HG03378 (cell line): ENCODE data around the gene AADAT.

Experiments
- ATAC-seq: cut with Tn5 transposase; IDR thresholded peaks from one replicate; pipeline ENCODE4 v1.9.1; 2021; ENCODE audit warnings: mild to moderate bottlenecking, moderate library complexity; ENCODE audit not compliant: unreplicated experiment

The AADAT gene

DNA sequence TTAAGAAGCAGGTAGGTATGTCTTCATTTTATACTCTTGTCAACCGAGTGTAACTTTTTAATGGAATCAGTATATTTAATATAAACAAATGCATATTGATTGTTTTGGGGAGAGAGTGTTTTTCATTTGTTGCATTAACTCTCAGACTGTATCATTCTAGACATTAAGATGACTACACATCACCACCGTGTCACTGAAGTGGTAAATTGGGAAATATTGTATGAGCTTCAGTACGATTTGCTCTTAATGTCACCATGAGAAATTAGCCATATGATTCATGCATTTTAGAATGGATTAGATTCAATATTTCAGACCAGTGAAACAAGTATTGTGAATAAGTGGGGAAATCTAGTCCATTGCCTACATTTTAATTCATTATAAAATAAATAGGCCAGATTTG, 53.9 kb downstream of the AADAT start:
- no peak for ATAC-seq

DNA sequence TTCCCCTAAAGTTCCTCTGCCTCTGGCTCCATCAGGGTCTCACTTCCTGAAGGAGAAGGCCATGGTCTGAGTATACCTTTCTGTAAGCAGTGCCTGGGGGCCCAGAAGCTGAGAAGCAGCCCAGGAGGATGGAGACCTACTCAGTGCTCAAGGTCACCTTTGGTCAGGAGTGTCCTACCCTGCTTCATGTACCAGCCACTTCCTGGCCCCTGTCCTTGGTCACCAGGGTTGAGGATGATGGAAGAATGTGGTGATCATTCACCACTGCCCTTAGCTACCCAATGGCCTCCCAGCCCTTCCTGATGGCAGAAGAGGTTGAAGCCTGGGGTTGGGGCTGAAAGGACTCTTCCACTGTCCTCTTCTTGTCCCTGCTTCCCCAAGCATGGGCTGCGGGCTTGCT, 54.5 kb downstream of the AADAT start:
- ATAC-seq: no peak

DNA sequence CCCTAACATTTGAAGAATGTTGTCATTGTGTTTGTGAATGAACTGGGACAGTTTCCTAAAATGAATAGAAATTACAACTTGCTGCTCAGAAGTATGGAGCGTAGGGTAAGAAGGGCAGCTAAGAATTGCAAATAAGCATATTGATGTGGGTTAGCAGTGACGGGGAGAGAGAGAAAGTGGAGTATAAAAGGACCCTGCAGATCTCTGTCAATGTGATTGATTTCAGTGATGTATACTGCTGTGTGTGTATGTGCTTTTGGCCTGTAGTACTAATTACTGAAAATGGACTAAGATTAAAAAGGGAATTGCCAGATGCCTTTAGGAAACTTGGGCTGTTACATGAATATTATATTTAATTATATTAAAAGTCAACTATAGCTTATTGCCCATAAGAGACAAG, 55.8 kb downstream of the AADAT start:
- ATAC-seq: no peak

DNA sequence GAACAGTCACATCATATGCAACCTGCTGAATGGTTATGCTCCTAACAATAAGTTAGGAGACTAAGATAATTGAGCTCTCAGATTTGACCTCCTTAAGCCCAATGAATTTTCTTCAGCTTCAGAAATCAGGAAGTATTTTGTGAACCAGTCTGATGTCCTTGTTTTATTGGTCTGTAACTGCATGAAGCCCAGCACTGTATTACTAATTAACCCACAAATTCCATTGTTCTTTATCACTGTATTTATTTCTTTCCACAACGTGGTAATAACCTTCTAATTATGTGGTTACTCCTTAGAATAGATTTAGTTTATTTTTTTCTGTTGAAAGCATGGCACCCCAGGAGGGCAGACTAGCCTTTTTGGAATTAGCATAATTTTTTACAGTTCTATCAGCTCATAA, 59.6 kb downstream of the AADAT start:
- ATAC-seq: no peak

DNA sequence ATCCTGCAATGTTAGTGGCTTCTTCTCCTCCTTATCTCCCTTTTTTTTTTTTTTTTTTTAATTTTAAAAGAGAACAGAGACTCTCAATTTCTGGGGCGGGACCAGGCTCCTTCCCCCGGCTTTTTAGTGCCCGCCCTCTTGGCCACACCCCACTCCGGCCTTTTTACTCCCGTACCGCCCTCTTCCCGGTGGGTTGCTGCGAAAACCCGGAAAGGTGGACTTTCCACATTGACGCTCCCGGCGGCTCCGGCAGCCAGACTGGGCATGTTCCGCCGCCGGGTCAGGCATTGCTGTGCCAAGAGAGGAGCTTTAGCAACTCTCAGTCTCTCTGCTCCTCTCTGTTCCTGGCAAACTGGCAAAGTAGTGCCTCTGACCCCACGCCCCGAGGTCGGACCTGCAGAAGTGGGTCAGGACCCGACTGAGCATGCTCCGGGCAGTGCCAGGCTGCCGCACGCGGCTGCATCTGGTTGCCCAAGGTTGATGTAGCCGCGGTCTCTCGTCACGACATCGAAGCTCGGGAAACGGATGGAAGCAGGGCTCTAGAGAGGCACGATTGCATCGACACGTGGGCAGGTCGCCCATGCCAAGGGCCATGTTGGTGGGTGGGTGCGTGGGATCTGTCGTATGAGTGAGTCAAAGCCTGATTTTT, 62.5 kb downstream of the AADAT start:
- peak; percentile 77 for ATAC-seq

DNA sequence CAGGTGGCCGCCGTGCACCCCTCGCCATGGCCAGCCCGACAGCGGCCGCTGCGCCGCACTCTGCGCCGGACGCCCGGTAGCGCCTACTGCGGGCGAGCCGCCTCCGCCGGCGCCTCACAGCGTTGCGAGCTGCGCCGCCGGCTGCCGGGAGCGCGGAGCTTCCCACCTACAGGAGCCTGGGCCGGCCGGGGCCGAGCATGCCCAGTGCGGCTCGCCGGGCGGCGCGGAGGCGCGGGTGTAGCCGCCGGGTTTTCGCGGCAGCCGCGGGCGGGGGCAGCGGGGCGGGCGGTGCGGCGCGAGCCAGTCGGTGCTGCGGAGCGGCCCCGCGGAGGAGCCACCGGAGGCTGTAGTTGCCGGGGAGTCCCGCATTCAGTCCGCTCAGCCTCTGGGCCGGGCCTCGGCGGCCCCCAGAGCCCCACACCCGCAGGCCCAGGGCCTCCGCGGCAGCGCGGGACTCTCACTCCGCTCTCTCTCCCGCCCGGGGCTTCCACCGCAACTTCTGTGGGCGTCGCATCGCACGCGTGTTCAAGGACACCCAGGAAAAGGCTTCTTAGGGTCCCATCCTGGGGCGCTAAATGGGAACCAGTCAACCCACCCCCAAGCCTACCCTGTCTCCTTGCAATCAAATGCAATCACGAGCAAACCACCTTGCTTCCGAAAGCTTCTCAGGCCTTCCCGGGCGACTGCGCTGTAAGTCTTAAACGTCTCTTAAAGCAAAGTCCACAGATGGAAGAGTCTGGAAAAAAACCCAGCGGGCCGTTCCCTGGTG, 63.3 kb downstream of the AADAT start, which contains the start of gene MFAP3L:
Gene MFAP3L (minus strand): TSS at position 143 of the 769 bp plus-strand sequence. CDS start 20,518 bp downstream, outside the sequence.
- peak; percentile 66 for ATAC-seq

DNA sequence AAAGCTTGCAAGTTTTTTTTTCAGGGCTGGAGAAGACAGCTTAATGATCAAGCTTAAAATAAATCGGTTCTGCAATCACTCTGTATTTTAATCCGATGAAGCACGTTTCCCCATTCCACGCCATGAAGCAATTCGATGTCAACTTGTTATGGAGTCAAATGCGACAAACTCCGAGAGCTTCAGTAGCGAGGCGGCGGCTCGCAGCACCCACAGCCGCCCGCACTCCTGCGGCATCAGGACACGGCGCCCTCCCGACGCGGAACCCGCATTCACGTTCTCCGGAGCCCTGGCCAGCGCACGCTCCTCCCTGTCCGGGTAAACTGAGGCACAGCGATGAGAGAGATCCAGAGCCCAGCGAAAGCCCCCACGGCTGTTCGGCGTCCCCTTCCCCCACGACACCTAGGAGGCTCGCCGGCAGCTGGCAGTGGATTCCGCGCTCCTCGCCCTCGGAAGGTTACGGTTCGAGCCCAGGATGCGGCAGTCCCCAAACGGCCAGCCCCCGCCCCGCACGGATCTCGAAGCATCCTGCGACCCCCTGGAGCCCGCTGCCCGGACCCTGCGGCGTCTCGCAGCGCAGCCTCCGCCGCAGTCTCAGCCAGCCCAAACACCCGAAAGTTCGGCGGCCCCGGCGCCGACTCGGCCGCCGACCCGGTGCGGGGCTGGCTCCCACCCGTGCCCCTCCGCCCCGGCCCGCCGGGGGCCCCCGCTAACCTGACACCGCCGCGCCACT, 64.1 kb downstream of the AADAT start:
- ATAC-seq: no peak

DNA sequence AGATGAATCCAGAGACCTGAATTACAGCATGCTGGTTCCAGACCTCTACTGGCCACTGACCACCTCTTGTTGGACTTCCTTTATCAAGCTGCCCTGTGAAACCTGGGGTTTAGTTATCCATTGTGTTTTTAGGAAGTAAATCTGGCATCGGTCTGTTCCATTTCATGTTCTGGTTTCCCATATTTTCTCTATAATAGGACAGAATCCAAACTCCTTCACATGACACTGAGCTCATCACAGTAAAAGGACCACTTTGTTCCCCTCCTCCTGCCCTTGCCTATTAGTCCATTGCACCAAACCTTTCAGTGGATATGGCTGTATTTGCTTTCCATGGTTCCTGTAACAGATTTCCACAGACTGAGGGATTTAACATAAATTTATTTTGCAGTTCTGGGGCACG, 67.5 kb downstream of the AADAT start:
- no peak for ATAC-seq

DNA sequence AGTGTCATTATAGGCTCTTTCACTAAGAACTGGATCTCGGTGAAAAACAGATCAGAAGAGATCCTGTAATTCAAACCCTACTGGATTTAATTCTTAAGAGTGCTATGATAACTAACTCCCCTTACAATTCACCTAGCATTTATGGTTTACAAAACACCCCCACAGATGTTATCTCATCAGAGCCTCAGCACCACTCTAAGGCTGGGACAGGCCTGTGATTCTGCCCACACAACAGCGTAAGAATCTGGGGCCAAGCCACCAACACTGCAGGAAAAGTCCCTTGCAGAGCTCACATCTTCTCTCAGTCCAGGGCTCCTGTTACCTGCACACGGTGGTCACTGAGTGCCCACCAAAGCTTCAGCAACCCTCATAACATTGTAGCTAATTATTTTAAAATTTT, 72.5 kb downstream of the AADAT start:
- no peak for ATAC-seq

DNA sequence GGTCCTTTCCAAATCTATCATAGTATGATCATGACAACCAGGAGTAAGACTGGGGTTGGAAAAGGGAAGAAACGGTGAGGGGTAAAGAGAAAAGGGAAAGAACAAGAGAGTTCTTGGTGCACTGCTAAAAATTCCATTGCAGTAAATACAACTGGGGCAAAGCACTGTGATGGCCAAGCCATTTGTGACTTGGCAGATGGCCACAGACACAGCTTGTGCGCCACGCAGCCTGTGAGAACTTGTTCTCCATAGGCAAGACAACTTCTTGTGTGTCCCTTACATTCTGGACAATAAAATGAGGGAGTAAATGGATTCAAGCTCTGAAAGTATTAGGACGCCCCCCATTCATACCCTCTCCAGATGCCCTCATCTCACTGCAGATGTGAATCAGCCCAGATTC, 74.5 kb downstream of the AADAT start:
- no peak for ATAC-seq

DNA sequence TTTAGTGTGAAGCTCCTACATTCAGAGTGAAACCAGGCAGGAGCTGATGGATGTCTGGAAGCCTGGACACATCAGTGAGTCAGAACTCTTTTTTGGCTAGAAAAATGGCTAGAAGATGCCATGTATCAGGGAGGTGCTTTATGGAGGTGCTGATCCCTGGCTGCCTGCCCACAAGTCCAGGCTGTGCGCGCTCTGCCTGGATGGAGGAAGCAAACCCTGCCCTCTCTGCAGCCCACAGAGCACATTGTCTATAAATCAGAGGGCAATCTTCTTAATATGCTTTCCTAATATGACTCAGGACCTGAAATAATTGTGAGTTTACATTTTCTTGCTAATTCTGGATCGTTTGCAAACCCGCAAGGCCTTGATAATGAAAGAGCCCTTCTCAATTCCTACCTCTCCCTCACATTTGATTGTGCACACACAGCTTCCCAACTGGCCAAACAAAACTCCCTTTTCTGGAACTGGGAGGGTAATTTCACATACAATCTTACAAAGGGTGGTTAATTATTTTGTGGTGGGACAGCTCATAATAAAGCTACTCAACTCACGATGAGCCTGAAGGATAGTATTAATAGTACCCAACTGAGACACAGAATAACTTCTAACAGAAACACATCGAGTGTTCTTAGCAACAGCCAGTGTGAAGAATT, 75.3 kb downstream of the AADAT start:
- no peak for ATAC-seq

DNA sequence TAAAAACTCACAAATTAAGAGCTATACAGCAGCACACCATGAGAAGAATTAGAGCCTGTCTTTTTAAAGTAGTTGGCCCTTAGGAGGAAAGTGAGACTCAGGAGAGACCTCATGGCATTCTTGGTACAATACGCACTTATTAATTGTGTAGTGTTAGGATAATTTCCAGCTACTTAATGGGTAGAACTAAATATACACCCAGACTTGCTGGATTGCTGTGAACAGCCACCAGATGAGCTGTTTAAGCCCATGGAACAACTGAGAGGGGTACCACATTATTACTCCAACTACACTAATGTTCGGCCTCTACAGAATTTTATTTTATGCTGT, 77.2 kb downstream of the AADAT start:
- ATAC-seq: no peak

DNA sequence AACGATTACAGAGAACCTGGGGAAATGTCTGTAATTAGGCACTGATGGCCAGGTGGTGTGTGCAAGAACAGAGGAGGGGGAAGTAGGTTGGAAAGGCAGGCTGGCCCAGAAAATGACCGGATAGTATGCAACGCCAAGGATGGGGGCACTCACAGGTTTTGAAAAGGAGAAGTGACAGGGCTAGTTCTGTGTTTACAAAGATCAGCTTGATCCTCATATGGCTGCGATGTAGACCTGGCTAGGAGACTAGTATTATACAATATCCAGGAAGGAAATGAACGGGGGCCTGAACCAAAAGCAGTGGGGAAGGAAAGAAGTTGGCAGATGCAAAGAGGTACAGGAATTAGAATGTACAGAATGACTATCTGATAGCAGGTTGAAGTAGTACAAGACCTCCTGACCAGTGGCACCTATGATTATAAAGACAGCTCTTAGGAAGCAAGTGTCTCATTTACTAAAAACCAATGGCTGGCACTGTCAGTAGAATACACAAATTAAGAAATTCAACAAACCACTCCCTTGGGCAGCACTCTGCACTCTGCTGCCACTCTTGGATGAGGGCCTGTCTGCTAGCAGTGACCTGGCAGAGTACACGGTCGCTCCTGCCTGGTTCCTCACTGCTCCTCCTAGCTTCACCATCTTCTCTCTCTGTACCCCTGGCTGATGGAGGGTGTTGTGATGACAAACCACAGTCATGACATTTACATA, 77.7 kb downstream of the AADAT start:
- ATAC-seq: no peak
